HepG2 (cell line): Measurements from ENCODE around the gene PIM1. TPM values are rescaled to one million over a fixed set of nuclear protein-coding genes. Genes with fewer than 3 reads are reported as not detected.
A peak's percentile ranks its signal among the peaks of the same experiment; 100 is the strongest.

ENCODE experiments used
- ATAC-seq: fragments of 200-7000 bp; cut with Tn5 transposase; 3 replicates; pipeline ENCODE4 v1.9.1; 2020; ENCODE audit warnings: mild to moderate bottlenecking, moderate library complexity
- BruUV-seq: library from RNA; stranded (reverse); fragments of 400-500 nt; replicated peaks from 2 replicates; lab custom pipeline; 2021; lab: Mats Ljungman, UMichigan
- CTCF ChIA-PET: fragments of 300-600 bp; formaldehyde crosslinking; extraction: SDS; loops from one replicate; lab custom pipeline; 2021; ENCODE audit warnings: low total read pairs, inconsistent platforms, low intra/inter-chr PET ratio; lab: Yijun Ruan, JAX
- POLR2A ChIA-PET: fragments of 350-600 bp; sonication (Branson Sonifier 250); formaldehyde crosslinking; loops from one replicate; lab custom pipeline; 2020; ENCODE audit warnings: antibody characterized with exemption, inconsistent platforms; lab: Yijun Ruan, JAX
- DNase-seq: peaks from one replicate; pipeline ENCODE4 v3.0.0-alpha.2; 2015; ENCODE audit warnings: low spot score
- FAIRE-seq: peaks from 3 replicates; lab custom pipeline; 2011; peaks lifted over from hg19 to GRCh38; lab: Jason Lieb, UNC
- H2AFZ ChIP-seq: one replicate; pipeline ENCODE4 v1.6.1; 2011; ENCODE audit warnings: low read length, inconsistent platforms
- H3K27ac ChIP-seq: fragments of 300-600 bp; 3 replicates; pipeline ENCODE4 v1.8.0; 2011; ENCODE audit warnings: mixed run types, mild to moderate bottlenecking, mixed read lengths, low read length, inconsistent platforms; ENCODE audit not compliant: insufficient read depth; ENCODE audit errors: extremely low read length
- H3K27me3 ChIP-seq, 2 experiments: fragments of 200-600 bp in 1 of 2; 2 replicates in 1 of 2; 3 replicates in 1 of 2; pipeline versions ENCODE4 v1.6.0 to v1.8.0; 2011; ENCODE audit warnings: low read length in 2 of 2, mild to moderate bottlenecking in 2 of 2, moderate library complexity in 2 of 2, inconsistent platforms in 1 of 2; ENCODE audit not compliant: insufficient read depth in 2 of 2, control insufficient read depth in 1 of 2
- H3K36me3 ChIP-seq, 2 experiments: fragments of 200-600 bp in 1 of 2; replicated peaks in 1 of 2; 2 replicates in 1 of 2; 3 replicates in 1 of 2; pipeline versions ENCODE4 v1.5.1 to v1.8.0; 2011; ENCODE audit warnings: low read length in 2 of 2, inconsistent platforms in 1 of 2; ENCODE audit not compliant: insufficient read depth in 2 of 2, control insufficient read depth in 1 of 2
- H3K4me1 ChIP-seq: 2 replicates; pipeline ENCODE4 v1.5.1; 2012; ENCODE audit warnings: low read length, inconsistent platforms; ENCODE audit not compliant: insufficient read depth
- H3K4me2 ChIP-seq: 2 replicates; pipeline ENCODE4 v1.6.0; 2011; ENCODE audit warnings: low read depth, low read length, inconsistent platforms
- H3K4me3 ChIP-seq, 3 experiments: fragments of 200-600 bp in 1 of 3; sonication (generic), shearing (Covaris generic) in 1 of 3; replicated peaks in 1 of 3; 2 replicates each; pipeline ENCODE4 v1.5.1; 2011 to 2016; ENCODE audit warnings: low read length in 3 of 3, inconsistent platforms in 2 of 3, low read depth in 2 of 3, mild to moderate bottlenecking in 2 of 3, control low read depth in 1 of 3, mixed read lengths in 1 of 3; ENCODE audit not compliant: insufficient read depth in 1 of 3
- H3K79me2 ChIP-seq: one replicate; pipeline ENCODE4 v1.6.1; 2011; ENCODE audit warnings: low read length, inconsistent platforms; ENCODE audit not compliant: insufficient read depth
- H3K9ac ChIP-seq: 2 replicates; pipeline ENCODE4 v1.6.0; 2011; ENCODE audit warnings: mild to moderate bottlenecking, low read depth, low read length, inconsistent platforms; ENCODE audit not compliant: insufficient read depth
- H3K9me3 ChIP-seq: 2 replicates; pipeline ENCODE4 v1.5.1; 2012; ENCODE audit warnings: mild to moderate bottlenecking, low read length
- H4K20me1 ChIP-seq: 2 replicates; pipeline ENCODE4 v1.6.0; 2011; ENCODE audit warnings: inconsistent platforms, mild to moderate bottlenecking, low read length, moderate library complexity; ENCODE audit not compliant: insufficient read depth
- DNMT1 ChIP-seq: sonication (generic); formaldehyde crosslinking; IDR thresholded peaks from 2 replicates; pipeline ENCODE4 v1.5.1; 2020; ENCODE audit warnings: mild to moderate bottlenecking, missing genetic modification reagents
- HIVEP1 ChIP-seq: sonication (generic); formaldehyde crosslinking; IDR thresholded peaks from 2 replicates; pipeline ENCODE4 v1.4.0; 2020; ENCODE audit warnings: mild to moderate bottlenecking, missing genetic modification reagents
- HNF1A ChIP-seq, 2 experiments: sonication (generic) in 1 of 2; formaldehyde crosslinking in 1 of 2; IDR thresholded peaks; 2 replicates each; pipeline versions ENCODE4 v1.4.0 to v1.6.1; 2016 to 2020; ENCODE audit warnings: borderline replicate concordance in 1 of 2, low read depth in 1 of 2, mild to moderate bottlenecking in 1 of 2, missing genetic modification reagents in 1 of 2
- ISL2 ChIP-seq: sonication (generic); formaldehyde crosslinking; IDR thresholded peaks from 2 replicates; pipeline ENCODE4 v1.5.0; 2020; ENCODE audit warnings: missing genetic modification reagents
- MLLT10 ChIP-seq: sonication (generic); formaldehyde crosslinking; IDR thresholded peaks from 2 replicates; pipeline ENCODE4 v1.4.0; 2020; ENCODE audit warnings: missing genetic modification reagents
- MTA3 ChIP-seq: sonication (generic); formaldehyde crosslinking; IDR thresholded peaks from 2 replicates; pipeline ENCODE4 v1.4.0; 2020; ENCODE audit warnings: missing genetic modification reagents
- NKX3-1 ChIP-seq: sonication (generic); formaldehyde crosslinking; IDR thresholded peaks from 2 replicates; pipeline ENCODE4 v1.5.0; 2020; ENCODE audit warnings: missing genetic modification reagents
- NR2F1 ChIP-seq, 2 experiments: fragments of 450-650 bp in 1 of 2; formaldehyde crosslinking in 1 of 2; IDR thresholded peaks; 2 replicates each; pipeline versions ENCODE4 v1.5.0 to v1.6.1; 2016 to 2020; ENCODE audit warnings: mild to moderate bottlenecking in 1 of 2, missing compliant biosample characterization in 1 of 2, missing genetic modification reagents in 1 of 2, moderate library complexity in 1 of 2
- PLRG1 ChIP-seq: fragments of 450-650 bp; conservative IDR thresholded peaks from 2 replicates; pipeline ENCODE4 v1.6.1; 2016
- TFE3 ChIP-seq: IDR thresholded peaks from 2 replicates; pipeline ENCODE4 v1.6.1; 2016
- ZNF121 ChIP-seq: sonication (generic); formaldehyde crosslinking; IDR thresholded peaks from 2 replicates; pipeline ENCODE4 v1.5.0; 2020; ENCODE audit warnings: mild to moderate bottlenecking, missing genetic modification reagents
- ZNF264 ChIP-seq: sonication (generic); formaldehyde crosslinking; IDR thresholded peaks from 2 replicates; pipeline ENCODE4 v1.4.0; 2020; ENCODE audit warnings: missing genetic modification reagents
- ZNF629 ChIP-seq: sonication (generic); formaldehyde crosslinking; conservative IDR thresholded peaks from 2 replicates; pipeline ENCODE4 v1.5.0; 2020; ENCODE audit warnings: missing genetic modification reagents
- ZNF710 ChIP-seq: sonication (generic); formaldehyde crosslinking; IDR thresholded peaks from 2 replicates; pipeline ENCODE4 v1.5.0; 2020; ENCODE audit warnings: mild to moderate bottlenecking, missing genetic modification reagents, borderline replicate concordance
- WGBS: methylation state at CpG from one replicate; pipeline ENCODE4 v1.1.6; 2017; ENCODE audit warnings: low lambda C conversion rate; 5-methylcytosine and 5-hydroxymethylcytosine counted together
- in situ Hi-C: cut with HindIII; loops from 2 replicates; pipeline ENCODE4 v1.10.0; 2017; ENCODE audit warnings: low pct_unique_long_range_greater_than_20kb; ENCODE audit not compliant: extremely low pct_ligation_motif_present
- intact Hi-C: fragments of 100-400 bp; cut with micrococcal nuclease; formaldehyde crosslinking; loops from one replicate; pipeline ENCODE4 v1.10.0; 2022; ENCODE audit not compliant: unreplicated experiment
- polyA plus RNA-seq, 8 experiments: library from polyadenylated mRNA; depleted of rRNA in 3 of 8; stranded (reverse) in 7 of 8; unstranded in 1 of 8; fragments of >200 nt; fragmentation: Illumina TruSeq in 4 of 8; extraction: Trizol in 4 of 8; gene quantifications; 2 replicates each; pipeline versions ENCODE4 v1.2.1 to v1.2.3, GENCODE V29; 2011 to 2016; ENCODE audit warnings: low read depth in 4 of 8, missing spikeins in 1 of 8, mixed read lengths in 1 of 8; ENCODE audit not compliant: insufficient read depth in 1 of 8
- total RNA-seq, 5 experiments: library from RNA; depleted of rRNA; stranded (reverse); fragments of >200 nt; fragmentation: Illumina TruSeq; extraction: Trizol; gene quantifications; 2 replicates each; pipeline ENCODE4 v1.2.3, GENCODE V29; 2016; ENCODE audit warnings: low read depth in 1 of 5

The PIM1 gene
- total and polyA plus RNA-seq, 2 of the 13 experiments (the other 11 are each of a cell fraction or from before 2014, with no cell fraction given), result 29.4 to 117 TPM

- H3K4me3 ChIP-seq, result peak overlapping the region in 2 of 3 experiments; percentile 13 to 35; a peak in 4 of 6 replicates
- peak overlapping the region; percentile 58 for H3K9ac ChIP-seq
- H3K79me2 ChIP-seq, result peaks cover 3% of the 10 kb centered on the region
- POLR2A ChIA-PET, result interaction anchor here (0.7 to 8.1 kb wide), 9 partner anchors 11 to 74 kb away, joined by 3 to 88 read pairs (median 9); partner anchors contain the start of gene PIM1
- H3K9me3 ChIP-seq, result no peaks in the 10 kb centered on the region
- ATAC-seq, result no peak
- BruUV-seq, result no TSS peak
- peak overlapping the region; percentile 79 for H3K4me2 ChIP-seq
- H3K36me3 ChIP-seq, result no peaks in the 10 kb centered on the region
- H2AFZ ChIP-seq, result no peak overlapping the region
- 31% methylated on average over 20 of the region's 20 CpGs for WGBS
- CTCF ChIA-PET, result no interaction called here
- peak overlapping the region; percentile 95 for H3K27ac ChIP-seq
- DNase-seq, result peak; percentile 75
- peak; percentile 80 for FAIRE-seq
- no peaks in the 10 kb centered on the region for H4K20me1 ChIP-seq
- peaks cover 95% of the 10 kb centered on the region for H3K4me1 ChIP-seq
- intact Hi-C loops (loop anchor here (5.0 kb wide), 1 partner anchor 69 kb away; no protein-coding TSS in a partner anchor), in situ Hi-C loops (no loop called here)
- no peaks in the 10 kb centered on the region for H3K27me3 ChIP-seq
- no peak for TF ChIP-seq PLRG1
- TF ChIP-seq ZNF629 (CRISPR knock-in tag), result 0 out of 2 replicates have a peak, but pooled peaks have one; percentile 38
- 0 out of 2 replicates have a peak, but pooled peaks have one; percentile 28 for TF ChIP-seq NKX3-1 (CRISPR knock-in tag)
- TF ChIP-seq HNF1A (IDR thresholded peaks at IDR 0.05; ENCODE audit: low read depth), result no peak
- TF ChIP-seq HNF1A (CRISPR knock-in tag; IDR thresholded peaks at IDR 0.05; ENCODE audit: borderline replicate concordance), result peak; percentile 61; the same call in 1 of the 2 replicates
- TF ChIP-seq HIVEP1 (CRISPR knock-in tag), result 0 out of 2 replicates have a peak, but pooled peaks have one; percentile 41
- no peak for TF ChIP-seq MTA3 (CRISPR knock-in tag)
- TF ChIP-seq NR2F1 (CRISPR knock-in tag; IDR thresholded peaks at IDR 0.05), result peak; percentile 24 to 46; a peak in 1 of 4 replicates
- peak; percentile 30; the same call in 1 of the 2 replicates for TF ChIP-seq TFE3 (CRISPR knock-in tag)
- TF ChIP-seq ZNF710, result peak; percentile 59; the same call in 1 of the 2 replicates
- 0 out of 2 replicates have a peak, but pooled peaks have one; percentile 28 for TF ChIP-seq ZNF264 (CRISPR knock-in tag)
- peak; percentile 65 for TF ChIP-seq ISL2 (CRISPR knock-in tag)
- TF ChIP-seq MLLT10 (CRISPR knock-in tag), result no peak
- no peak for TF ChIP-seq DNMT1
- no peak for TF ChIP-seq ZNF121
Measured at GRCh38 chr6:37125774-37126492, 44.0 kb upstream of the PIM1 start.
